Erythroblast (primary cell): ENCODE data around the gene SACM1L.

Source experiments
- GATA1 ChIP-seq: IDR thresholded peaks from 2 replicates; pipeline ENCODE4 v1.6.1; 2011; ENCODE audit warnings: low read depth, mild to moderate bottlenecking, control low read depth, low read length, moderate library complexity
- POLR2A ChIP-seq: IDR thresholded peaks from 2 replicates; pipeline ENCODE4 v1.6.1; 2011; ENCODE audit warnings: mild to moderate bottlenecking, low read length

DNA sequence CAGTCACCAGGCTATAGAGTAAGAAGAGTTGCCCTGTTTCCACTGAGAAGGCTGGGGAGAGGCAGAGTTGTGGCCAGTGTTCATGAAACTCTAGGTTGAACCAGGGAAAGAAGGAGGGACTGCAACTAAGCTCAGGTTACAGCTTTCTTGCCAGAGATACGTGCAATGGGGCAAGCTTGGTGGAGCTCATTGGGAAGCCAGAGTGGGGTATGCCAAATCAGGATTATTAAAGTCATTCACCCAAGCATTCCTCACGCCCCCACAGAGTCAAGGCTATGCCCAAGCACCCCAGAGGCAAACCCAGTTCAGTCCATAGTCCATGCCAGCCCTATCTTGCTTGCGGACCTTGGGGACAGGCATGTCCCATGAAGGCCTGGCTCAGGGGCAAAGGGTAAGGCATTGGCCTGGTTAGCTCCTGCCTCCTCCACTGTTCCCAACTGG, 89.6 kb downstream of the SACM1L start:
- TF ChIP-seq POLR2A, result no peak
- no peak for TF ChIP-seq GATA1
